Pancreas (tissue), 10 donors: ENCODE measurements around the gene ATG4D. TPM values are rescaled to one million over a fixed set of nuclear protein-coding genes. Genes with fewer than 3 reads are reported as not detected.
A peak's percentile ranks its signal among the peaks of the same experiment; 100 is the strongest.

Source experiments
- ATAC-seq, 4 donors: fragments of 200-7000 bp; cut with Tn5 transposase; one replicate each; pipeline versions ENCODE4 v1.8.0 to v1.9.1; 2020; ENCODE audit warnings: mild to moderate bottlenecking in 4 of 4, moderate library complexity in 4 of 4
- DNase-seq, 6 donors: peaks; one replicate each; pipeline ENCODE4 v3.0.0-alpha.2; 2020
- FAIRE-seq: peaks from 2 replicates; lab custom pipeline; 2012; peaks lifted over from hg19 to GRCh38; lab: Jason Lieb, UNC
- H3K27ac ChIP-seq, 4 donors: fragments of 200-600 bp; sonication (generic); 1 replicate in 3 of 4; 2 replicates in 1 of 4; pipeline versions ENCODE4 v1.5.0 to v1.8.0; 2020
- H3K27me3 ChIP-seq, 4 donors: fragments of 200-600 bp; one replicate each; pipeline ENCODE4 v1.8.0; 2021
- H3K36me3 ChIP-seq, 3 donors: fragments of 200-600 bp; sonication (generic) in 1 of 3; one replicate each; pipeline versions ENCODE4 v1.5.0 to v1.8.0; 2020 to 2021
- H3K4me1 ChIP-seq, 3 donors: fragments of 200-600 bp; one replicate each; pipeline ENCODE4 v1.8.0; 2021
- H3K4me3 ChIP-seq, 4 donors: fragments of 200-600 bp; sonication (generic) in 2 of 4; one replicate each; pipeline versions ENCODE4 v1.5.0 to v1.8.0; 2020 to 2021
- H3K9me3 ChIP-seq, 4 donors: fragments of 200-600 bp; one replicate each; pipeline ENCODE4 v1.8.0; 2021
- WGBS, 2 donors: extraction: QIAGEN DNeasy Blood & Tissue Kit; methylation state at CpG; one replicate each; pipeline ENCODE4 v1.1.7; 2013; 5-methylcytosine and 5-hydroxymethylcytosine counted together
- intact Hi-C, 3 donors: fragments of 100-400 bp; cut with DNase I; formaldehyde crosslinking; loops; one replicate each; pipeline versions ENCODE4 v1.11.1 to v1.14.2; 2022
- polyA plus RNA-seq, 2 donors: library from polyadenylated mRNA; stranded (reverse); fragments of 200-250 nt; gene quantifications; one replicate each; pipeline ENCODE4 v1.2.3, GENCODE V29; 2013
- total RNA-seq, 6 donors: library from RNA; stranded (reverse); fragmentation: NEBNext Ultra II Directional in 4 of 6; extraction: Animal tissue kit (Norgen Biotek cat#: 25700) in 4 of 6; gene quantifications; one replicate each; pipeline versions ENCODE4 v1.2.1 to v1.2.4, GENCODE V29; 2021 to 2023
- TF ChIP-seq, protein P1 (sequence below), 4 donors: fragments of 200-600 bp; sonication (generic) in 3 of 4; IDR thresholded peaks; one replicate each; pipeline versions ENCODE4 v1.5.0 to v1.8.0; 2021; ENCODE audit warnings: antibody characterized with exemption in 4 of 4
- donor health status: healthy with polysubstance abuse.
- donor health status: DM: no; HTN: no; CAD: no; lungs with moderate emphysema.
- donor health status: DM: no; HTN: no; CAD: no.
- donor health status: control.
- donor health status: control.
- donor health status: Bipolar disorder and iron deficiency.
- donor health status: DM: yes; HTN: yes; CAD: no.
- donor health status: DM: no; HTN: no; CAD: no.
- donor health status: DM: no; HTN: no; CAD: no.
- donor health status: DM: yes; HTN: yes; CAD: no.

The ATG4D gene
- total and polyA plus RNA-seq, 8 donors = 12.9 to 62.1 (median 22.7) TPM

DNA sequence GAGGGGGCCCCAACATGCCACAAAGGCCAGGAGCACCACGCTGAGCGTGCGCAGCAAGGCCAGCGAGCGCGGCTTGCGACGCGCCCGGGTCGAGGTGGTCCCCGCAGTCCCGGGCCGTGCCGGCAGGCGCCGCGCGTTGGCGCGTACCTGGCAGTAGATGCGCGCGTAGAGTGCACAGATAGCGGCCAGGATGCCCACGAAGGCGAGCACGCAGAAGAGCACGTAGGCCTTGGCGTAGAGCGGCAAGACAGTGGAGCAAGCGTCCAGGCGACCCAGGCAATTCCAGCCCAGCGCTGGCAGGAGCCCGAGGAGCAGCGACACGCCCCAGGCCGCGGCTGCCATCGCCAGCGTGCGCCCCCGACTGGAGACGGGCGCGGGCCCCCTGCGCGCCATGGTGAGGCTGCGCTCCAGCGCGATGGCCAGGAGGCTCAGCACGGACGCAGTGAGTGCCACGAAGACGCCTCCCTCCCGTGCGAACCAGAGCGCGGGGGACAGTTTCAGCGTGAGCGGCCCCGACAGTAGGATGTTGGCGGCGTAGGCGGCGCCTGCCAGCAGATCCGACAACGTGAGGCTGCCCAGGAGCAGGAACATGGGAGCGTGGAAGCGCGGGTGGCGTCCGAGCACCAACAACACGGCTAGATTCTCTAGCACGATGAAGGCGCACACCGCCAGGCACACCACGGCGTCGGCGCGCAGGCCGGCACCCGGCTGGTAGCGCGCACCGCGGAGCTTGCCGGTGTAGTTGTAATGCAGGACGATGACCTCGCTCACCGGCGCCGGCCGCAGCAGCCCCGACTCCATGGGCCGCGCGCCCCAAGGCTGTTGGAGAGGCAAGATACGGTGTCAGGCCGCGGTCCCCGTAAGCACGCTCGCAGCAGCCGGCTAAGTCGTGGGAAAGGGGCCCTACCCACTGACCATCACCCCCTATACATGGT lies 29.2 kb upstream of the ATG4D start:
- TF ChIP-seq, protein P1, sequence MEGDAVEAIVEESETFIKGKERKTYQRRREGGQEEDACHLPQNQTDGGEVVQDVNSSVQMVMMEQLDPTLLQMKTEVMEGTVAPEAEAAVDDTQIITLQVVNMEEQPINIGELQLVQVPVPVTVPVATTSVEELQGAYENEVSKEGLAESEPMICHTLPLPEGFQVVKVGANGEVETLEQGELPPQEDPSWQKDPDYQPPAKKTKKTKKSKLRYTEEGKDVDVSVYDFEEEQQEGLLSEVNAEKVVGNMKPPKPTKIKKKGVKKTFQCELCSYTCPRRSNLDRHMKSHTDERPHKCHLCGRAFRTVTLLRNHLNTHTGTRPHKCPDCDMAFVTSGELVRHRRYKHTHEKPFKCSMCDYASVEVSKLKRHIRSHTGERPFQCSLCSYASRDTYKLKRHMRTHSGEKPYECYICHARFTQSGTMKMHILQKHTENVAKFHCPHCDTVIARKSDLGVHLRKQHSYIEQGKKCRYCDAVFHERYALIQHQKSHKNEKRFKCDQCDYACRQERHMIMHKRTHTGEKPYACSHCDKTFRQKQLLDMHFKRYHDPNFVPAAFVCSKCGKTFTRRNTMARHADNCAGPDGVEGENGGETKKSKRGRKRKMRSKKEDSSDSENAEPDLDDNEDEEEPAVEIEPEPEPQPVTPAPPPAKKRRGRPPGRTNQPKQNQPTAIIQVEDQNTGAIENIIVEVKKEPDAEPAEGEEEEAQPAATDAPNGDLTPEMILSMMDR (IDR thresholded peaks at IDR 0.05) = no peak
- FAIRE-seq = no peak
- Histone ChIP-seq H3K9me3 (no peaks in the 10 kb centered on the region), H3K27ac (no peak overlapping the region), H3K36me3 (no peaks in the 10 kb centered on the region), H3K4me1 (peaks cover 6 to 19% (median 7%) of the 10 kb centered on the region in 3 donors), H3K27me3 (no peaks in the 10 kb centered on the region), H3K4me3 (no peak overlapping the region)
- 55 to 65% methylated on average over 104 to 107 of the region's 107 CpGs for WGBS, 2 donors
- intact Hi-C loops = no loop called here
- peak in 1 of 6 donors; percentile 57 for DNase-seq
- no peak for ATAC-seq

DNA sequence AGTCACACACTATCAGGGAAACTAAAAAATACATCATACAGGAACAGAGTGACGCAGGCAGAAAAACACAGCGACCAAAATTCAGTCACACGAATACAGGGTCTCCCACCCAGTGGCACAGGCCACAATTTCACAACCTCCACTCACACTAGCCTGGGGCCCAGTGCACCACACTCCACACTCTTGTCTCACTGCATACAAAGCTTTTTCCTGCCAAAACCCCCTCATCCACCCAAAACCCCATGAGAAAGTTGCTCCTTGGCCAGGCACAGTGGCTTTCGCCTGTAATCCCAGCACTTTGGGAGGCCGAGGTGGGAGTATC lies 27.7 kb upstream of the ATG4D start:
- peaks cover 6 to 19% (median 7%) of the 10 kb centered on the region in 3 donors for H3K4me1 ChIP-seq
- no peaks in the 10 kb centered on the region for H3K36me3 ChIP-seq
- H3K4me3 ChIP-seq = no peak overlapping the region
- TF ChIP-seq, protein P1 (IDR thresholded peaks at IDR 0.05) = no peak
- intact Hi-C loops = no loop called here
- WGBS, 2 donors = 57 to 76% methylated on average over 5 of the region's 5 CpGs
- no peaks in the 10 kb centered on the region for H3K27me3 ChIP-seq
- ATAC-seq = no peak
- FAIRE-seq = no peak
- H3K27ac ChIP-seq = no peak overlapping the region
- no peak for DNase-seq
- no peaks in the 10 kb centered on the region for H3K9me3 ChIP-seq

DNA sequence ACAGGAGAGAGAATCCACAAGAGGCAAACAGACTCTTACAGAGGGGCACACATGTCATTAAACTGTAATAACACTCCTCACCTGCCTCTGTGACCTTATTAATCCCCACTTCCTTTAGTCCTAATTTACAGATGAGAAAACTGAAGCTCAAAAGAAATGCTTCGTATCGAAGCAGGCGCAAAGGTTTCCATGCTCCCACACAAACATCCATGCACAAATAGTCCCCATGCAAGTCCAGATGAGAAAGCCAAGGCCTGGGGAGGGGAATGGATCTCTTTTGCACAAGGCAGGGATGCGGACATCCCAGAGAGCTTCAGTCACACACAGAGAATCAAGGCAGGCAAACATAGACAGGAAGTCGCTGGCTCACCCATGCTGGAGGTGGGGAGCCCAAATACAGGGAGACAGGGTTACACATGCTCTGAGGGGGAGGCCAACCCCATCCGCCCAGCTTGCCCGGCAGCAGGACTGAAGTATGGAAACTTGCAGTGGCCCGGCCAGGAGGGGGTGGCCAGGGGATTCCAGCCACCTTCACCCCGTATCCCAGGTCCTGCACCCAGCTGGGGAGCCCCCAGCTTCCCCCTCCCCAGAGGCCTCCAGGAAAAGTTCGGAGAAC lies 26.9 kb upstream of the ATG4D start:
- FAIRE-seq (no peak), ATAC-seq (peak in 2 of 4 donors; percentile 2 to 9), DNase-seq (no peak)
- Histone ChIP-seq H3K4me1 (peaks cover 6 to 19% (median 7%) of the 10 kb centered on the region in 3 donors), H3K27me3 (no peaks in the 10 kb centered on the region), H3K36me3 (no peaks in the 10 kb centered on the region), H3K9me3 (no peaks in the 10 kb centered on the region), H3K27ac (peak overlapping the region in 1 of 4 donors; percentile 10), H3K4me3 (peak overlapping the region; percentile 19 to 57 (median 34))
- TF ChIP-seq, protein P1 (IDR thresholded peaks at IDR 0.05) = no peak
- intact Hi-C loops = no loop called here
- 23 to 34% methylated on average over 9 to 10 of the region's 10 CpGs for WGBS, 2 donors

DNA sequence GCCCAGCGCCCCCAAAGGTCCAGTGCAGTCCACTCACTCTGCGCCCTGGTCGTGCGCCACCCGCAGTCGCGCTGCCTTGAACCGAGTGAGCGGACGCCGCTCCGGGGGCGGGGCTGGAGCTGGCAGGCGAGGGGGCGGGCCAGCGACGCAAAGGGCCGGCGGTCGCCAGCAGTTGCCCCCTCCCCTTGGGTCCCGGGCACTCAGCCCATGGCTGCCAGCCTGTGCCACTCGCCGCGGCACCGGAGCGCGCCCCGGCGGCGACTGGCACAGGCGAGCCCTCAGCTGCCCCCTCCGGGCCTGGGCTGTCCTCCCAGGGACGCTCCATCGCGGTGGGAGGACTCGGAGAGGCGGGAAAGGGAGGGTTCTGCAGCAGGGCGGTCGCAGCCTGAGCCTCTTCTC lies 26.3 kb upstream of the ATG4D start, which contains the start of gene S1PR5:
Gene S1PR5, minus strand, starts transcription at position 87 of the 399 bp plus-strand sequence. CDS start 2,436 bp downstream, outside the sequence.
- FAIRE-seq = no peak
- no peaks in the 10 kb centered on the region for H3K27me3 ChIP-seq
- peak; percentile 36 to 63 (median 56) for ATAC-seq
- peak within 1 kb of the TSS; percentile 19 to 57 (median 34) for H3K4me3 ChIP-seq
- no peaks in the 10 kb centered on the region for H3K9me3 ChIP-seq
- no peaks in the 10 kb centered on the region for H3K36me3 ChIP-seq
- H3K4me1 ChIP-seq = peaks cover 6 to 19% (median 7%) of the 10 kb centered on the region in 3 donors
- intact Hi-C loops = no loop called here
- TF ChIP-seq, protein P1 (IDR thresholded peaks at IDR 0.05) = no peak
- WGBS, 2 donors = 2 to 4% methylated on average over 27 to 39 of the region's 39 CpGs
- peak within 1 kb of the TSS in 2 of 4 donors; percentile 5 to 10 for H3K27ac ChIP-seq
- peak; percentile 52 to 83 (median 67) for DNase-seq
